22Rv1 (cell line): ENCODE results near the gene NKX2-3.

Experiments
- H3K27ac ChIP-seq: fragments of 450-650 bp; 2 replicates; pipeline ENCODE4 v1.5.1; 2017
- ZFX ChIP-seq: fragments of 450-650 bp; IDR thresholded peaks from 2 replicates; pipeline ENCODE4 v1.6.1; 2017; ENCODE audit warnings: antibody characterized with exemption, borderline replicate concordance
- TF ChIP-seq, protein P1 (sequence below): fragments of 450-650 bp; IDR thresholded peaks from 2 replicates; pipeline ENCODE4 v1.5.1; 2017; ENCODE audit warnings: mild to moderate bottlenecking

NKX2-3 gene

DNA sequence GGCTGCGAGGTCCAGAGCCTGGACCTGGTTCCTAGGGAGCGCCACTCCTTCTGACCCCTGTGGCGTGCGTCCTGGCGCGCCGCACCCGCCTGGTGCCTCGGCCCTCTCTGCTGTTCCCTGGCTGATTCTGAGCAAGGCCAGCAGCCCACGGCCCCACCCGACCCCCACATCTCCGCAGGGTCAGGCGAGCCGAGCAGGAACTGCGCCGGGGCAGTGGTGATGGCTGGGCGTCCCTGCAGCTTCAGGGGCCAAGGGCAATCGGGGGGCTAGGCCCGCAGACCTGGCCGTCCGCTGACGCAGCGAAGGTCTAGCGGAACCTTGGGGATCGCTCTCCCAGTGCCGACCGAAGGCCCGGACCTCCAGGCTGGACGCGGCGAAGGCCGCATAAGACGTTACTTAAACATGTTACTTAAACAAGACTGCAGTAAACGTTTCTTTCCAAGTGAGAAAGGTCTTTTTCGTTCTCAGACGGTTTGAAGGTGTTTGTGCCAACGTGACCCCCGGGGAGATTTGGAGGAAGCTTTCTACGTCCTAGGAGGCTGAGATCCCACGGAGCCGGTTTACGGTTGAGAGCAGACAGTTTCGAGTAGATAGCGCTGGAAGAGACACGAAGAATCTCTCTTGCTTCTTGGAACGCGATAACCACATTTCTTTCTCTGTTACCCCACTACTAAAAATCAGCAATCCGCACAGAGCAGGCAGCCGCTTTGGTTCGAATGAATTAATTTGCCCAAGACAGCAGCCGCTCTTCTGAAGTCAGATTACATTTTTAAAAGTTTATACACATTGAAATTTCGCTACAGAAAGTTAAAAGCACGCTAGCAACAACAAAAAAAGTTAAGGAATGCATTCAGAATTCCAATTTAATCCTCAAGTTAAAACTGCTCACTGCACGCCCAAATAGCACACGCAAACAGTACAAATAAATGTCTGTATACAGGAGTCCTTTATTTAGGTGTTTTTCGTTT lies 4.9 kb upstream of the NKX2-3 start:
- TF ChIP-seq, protein P1, sequence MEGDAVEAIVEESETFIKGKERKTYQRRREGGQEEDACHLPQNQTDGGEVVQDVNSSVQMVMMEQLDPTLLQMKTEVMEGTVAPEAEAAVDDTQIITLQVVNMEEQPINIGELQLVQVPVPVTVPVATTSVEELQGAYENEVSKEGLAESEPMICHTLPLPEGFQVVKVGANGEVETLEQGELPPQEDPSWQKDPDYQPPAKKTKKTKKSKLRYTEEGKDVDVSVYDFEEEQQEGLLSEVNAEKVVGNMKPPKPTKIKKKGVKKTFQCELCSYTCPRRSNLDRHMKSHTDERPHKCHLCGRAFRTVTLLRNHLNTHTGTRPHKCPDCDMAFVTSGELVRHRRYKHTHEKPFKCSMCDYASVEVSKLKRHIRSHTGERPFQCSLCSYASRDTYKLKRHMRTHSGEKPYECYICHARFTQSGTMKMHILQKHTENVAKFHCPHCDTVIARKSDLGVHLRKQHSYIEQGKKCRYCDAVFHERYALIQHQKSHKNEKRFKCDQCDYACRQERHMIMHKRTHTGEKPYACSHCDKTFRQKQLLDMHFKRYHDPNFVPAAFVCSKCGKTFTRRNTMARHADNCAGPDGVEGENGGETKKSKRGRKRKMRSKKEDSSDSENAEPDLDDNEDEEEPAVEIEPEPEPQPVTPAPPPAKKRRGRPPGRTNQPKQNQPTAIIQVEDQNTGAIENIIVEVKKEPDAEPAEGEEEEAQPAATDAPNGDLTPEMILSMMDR = no peak
- no peak for TF ChIP-seq ZFX
- no peak overlapping the region for H3K27ac ChIP-seq

DNA sequence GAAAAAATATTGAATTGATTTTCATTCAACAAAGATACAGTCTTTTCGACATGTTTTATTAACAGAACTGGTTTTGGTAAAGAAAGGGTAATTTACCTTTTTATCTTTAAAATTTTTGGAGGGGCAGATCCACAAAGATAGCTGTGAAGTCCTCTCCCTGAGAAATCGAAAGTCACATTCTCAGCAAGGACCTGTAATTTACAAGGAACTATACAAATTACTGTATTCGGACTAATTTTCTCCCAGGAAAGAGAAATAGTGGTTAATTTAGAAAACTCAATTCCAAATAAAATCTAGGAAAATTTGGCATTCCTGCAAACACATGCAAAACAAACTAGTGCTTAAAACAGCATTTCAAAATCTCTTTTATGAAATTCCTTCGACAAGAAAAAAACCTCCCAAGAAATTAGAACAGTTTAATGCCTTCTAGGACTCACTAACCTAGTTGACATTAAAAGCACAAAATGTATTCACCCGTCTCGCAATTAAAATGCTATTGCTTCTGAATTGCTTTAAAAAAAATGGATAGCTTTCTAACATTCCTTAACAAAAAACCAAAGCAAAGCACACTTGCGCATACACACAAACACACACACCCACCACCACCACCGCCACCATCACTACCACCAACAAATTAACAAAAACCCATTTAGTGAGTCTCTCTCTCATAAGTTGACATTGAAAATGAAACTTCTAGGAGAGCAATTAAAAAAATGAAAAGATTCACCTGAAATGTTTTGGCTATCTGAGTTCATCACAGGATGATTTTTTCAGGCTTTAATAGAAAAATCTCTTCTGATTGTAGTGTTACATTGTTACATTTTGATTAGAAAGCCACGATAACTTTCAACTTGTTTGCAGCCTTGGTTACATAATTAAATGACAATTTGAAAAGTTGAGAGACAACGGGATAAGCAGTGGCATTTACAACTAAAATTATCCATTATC lies 4.0 kb upstream of the NKX2-3 start:
- TF ChIP-seq, protein P1 = no peak
- TF ChIP-seq ZFX = no peak
- H3K27ac ChIP-seq = no peak overlapping the region

DNA sequence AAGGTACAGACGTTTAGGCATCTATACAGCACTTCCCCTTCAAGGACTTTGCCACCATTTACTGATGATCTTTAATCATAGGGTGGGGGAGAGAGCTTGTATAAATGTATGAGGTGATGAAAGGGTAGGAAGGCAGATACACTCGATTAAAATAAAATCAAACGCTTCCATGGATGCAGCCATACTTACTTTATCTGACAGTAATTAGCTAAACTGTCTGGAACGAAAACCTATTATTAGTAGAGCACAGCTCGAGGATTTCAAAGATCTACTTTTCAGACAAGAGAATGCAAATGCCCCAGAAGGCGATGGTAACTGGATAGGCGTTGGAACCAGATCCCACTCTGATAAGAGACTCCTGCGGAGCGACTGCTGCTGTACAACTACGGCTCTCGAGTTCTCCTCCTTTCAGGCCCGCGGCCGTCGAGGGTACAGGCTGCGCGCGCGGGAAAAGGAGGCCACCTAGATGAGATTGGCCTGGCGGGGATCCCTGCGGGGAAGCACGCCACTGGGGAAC lies 3.1 kb upstream of the NKX2-3 start:
- no peak for TF ChIP-seq ZFX
- TF ChIP-seq, protein P1 = no peak

DNA sequence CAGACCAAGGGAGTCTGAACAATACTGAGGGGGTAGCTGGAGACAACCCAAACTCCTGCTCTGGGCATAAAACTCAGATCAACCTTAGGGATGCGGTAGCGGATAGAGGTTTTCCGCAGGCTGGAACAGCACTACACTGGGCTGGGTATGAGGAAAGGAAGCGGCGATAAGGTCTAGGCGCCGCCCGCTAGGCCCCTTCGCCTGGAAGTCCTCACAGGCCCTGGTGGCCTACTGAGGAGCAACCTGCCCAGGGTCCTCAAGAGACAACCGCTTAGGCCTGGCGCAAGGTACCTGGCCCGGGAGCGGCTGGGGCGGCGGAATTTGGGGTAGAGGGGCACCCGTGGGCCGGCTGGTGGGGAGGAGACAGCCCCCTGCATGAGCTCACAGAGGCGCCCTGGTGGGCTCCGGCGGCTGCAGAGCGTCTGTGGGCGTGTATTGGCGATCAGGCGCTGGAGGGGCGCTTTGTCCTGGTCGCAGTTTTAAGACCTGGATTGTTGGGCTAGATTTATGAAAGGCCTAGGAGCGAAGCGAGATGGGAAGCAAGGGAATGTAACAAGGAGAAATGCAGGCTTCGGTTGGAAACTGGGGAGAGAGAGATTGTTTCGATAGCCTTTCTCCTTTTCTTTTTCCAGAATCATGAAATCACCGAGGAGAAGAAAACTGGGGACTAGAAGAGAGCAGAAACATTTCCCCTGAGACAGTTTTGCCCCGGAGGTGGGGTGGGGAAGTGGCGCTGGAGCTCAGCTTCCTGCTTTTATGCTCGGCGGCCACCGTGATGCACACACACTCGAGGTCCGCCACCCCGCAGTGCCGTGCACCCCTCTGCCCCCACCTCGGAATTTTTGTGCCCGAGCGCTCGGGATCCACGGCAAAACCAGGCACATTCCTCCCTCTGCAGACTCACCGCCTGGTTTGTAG lies 2.4 kb upstream of the NKX2-3 start:
- no peak for TF ChIP-seq ZFX
- TF ChIP-seq, protein P1 = no peak
- H3K27ac ChIP-seq = no peak overlapping the region

More for the DNA sequence above, 3.1 kb upstream of the NKX2-3 start:
- no peak overlapping the region for H3K27ac ChIP-seq

DNA sequence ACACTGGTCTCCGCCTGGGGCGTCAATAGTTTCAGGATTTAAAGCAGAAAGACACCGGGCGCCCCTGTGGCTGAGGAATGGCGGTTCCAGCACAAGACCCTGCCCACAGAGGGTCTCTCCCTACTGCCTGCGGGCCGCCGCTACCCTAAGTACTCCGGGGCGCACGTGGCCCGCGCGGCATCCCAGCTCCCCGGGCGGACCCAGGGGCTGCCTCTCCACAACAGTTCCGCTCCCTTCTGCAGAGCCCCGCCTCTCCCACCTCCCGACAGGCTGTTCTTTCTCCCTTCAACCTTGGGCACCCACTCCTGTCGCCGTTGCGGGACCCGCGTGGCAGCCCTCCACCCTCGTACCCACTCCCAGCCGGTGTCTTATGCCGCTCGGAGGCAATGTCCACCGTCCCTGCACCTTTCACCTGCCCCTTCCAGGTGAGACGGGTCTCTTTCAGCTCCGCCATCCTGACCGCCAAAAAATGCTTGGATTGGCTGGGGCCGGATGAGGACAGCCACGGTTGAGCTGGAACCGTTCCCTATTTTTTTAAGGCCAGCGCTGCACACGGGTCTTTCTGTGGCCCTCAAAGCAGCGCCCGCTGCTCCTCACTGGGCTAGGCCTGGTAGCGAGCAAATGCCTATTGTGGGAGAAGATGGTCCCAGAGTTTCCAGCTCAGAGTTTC lies 1.6 kb upstream of the NKX2-3 start:
- H3K27ac ChIP-seq = no peak overlapping the region
- TF ChIP-seq, protein P1 = no peak
- no peak for TF ChIP-seq ZFX
